K562 (cell line): ENCODE data around the gene BID. TPM values are rescaled to one million over a fixed set of nuclear protein-coding genes. Genes with fewer than 3 reads are reported as not detected.
A peak's percentile ranks its signal among the peaks of the same experiment; 100 is the strongest.

Experiments used
- ARID1B ChIP-seq: fragments of 450-650 bp; IDR thresholded peaks from 2 replicates; pipeline ENCODE4 v1.6.1; 2016; ENCODE audit warnings: antibody characterized with exemption, mild to moderate bottlenecking, inconsistent platforms
- BCLAF1 ChIP-seq, 2 experiments: fragments of 450-650 bp in 1 of 2; IDR thresholded peaks; 2 replicates each; pipeline ENCODE4 v1.6.1; 2011 to 2017; ENCODE audit warnings: low read depth in 2 of 2, antibody characterized with exemption in 1 of 2, borderline replicate concordance in 1 of 2, low read length in 1 of 2, mild to moderate bottlenecking in 1 of 2, mixed read lengths in 1 of 2; ENCODE audit not compliant: control insufficient read depth in 1 of 2
- DPF2 ChIP-seq: fragments of 450-650 bp; IDR thresholded peaks from 2 replicates; pipeline ENCODE4 v1.6.1; 2016
- ESRRA ChIP-seq: fragments of 450-650 bp; IDR thresholded peaks from 2 replicates; pipeline ENCODE4 v1.6.1; 2014; ENCODE audit warnings: low read depth, mild to moderate bottlenecking, moderate library complexity, borderline replicate concordance
- FOS ChIP-seq: IDR thresholded peaks from 3 replicates; pipeline ENCODE4 v1.6.1; 2011; ENCODE audit not compliant: insufficient read length; ENCODE audit errors: extremely low read depth
- JUNB ChIP-seq: fragments of 450-650 bp; formaldehyde crosslinking; conservative IDR thresholded peaks from 2 replicates; pipeline ENCODE4 v1.4.0; 2020; ENCODE audit warnings: mild to moderate bottlenecking
- KAT7 ChIP-seq: sonication (generic); formaldehyde crosslinking; IDR thresholded peaks from 2 replicates; pipeline ENCODE4 v1.8.0; 2022; ENCODE audit warnings: missing genetic modification reagents, mild to moderate bottlenecking, borderline replicate concordance
- NBN ChIP-seq: fragments of 450-650 bp; IDR thresholded peaks from 2 replicates; pipeline ENCODE4 v1.6.1; 2016; ENCODE audit warnings: low read depth, mild to moderate bottlenecking
- NR4A1 ChIP-seq, 2 experiments: fragments of 250-450 bp in 1 of 2; fragments of 450-650 bp in 1 of 2; sonication (Bioruptor Pico) in 1 of 2; IDR thresholded peaks; 2 replicates each; pipeline versions ENCODE4 v1.4.0 to v1.6.1; 2016 to 2020; ENCODE audit warnings: mild to moderate bottlenecking in 2 of 2, missing compliant biosample characterization in 1 of 2, missing genetic modification characterization in 1 of 2, moderate library complexity in 1 of 2
- SMC3 ChIP-seq: conservative IDR thresholded peaks from 2 replicates; pipeline ENCODE4 v1.6.1; 2011; ENCODE audit warnings: low read depth, low read length, improper control_type of control experiment; ENCODE audit not compliant: insufficient read depth
- TRIM24 ChIP-seq, 2 experiments: fragments of 450-650 bp; IDR thresholded peaks; 2 replicates each; pipeline ENCODE4 v1.6.1; 2016
- ZBTB49 ChIP-seq: sonication (generic); formaldehyde crosslinking; IDR thresholded peaks from 2 replicates; pipeline ENCODE4 v1.8.0; 2022; ENCODE audit warnings: missing genetic modification reagents, mild to moderate bottlenecking, borderline replicate concordance
- ZFP36 ChIP-seq: fragments of 150-350 bp; IDR thresholded peaks from 2 replicates; pipeline ENCODE4 v1.6.1; 2018; ENCODE audit warnings: low read length, low read depth; ENCODE audit not compliant: partially characterized antibody
- polyA plus RNA-seq, 8 experiments: library from polyadenylated mRNA; depleted of rRNA in 4 of 8; stranded (reverse) in 5 of 8; unstranded in 3 of 8; fragments of >200 nt; fragmentation: Nextera tagmentation in 2 of 8; fragmentation: Illumina TruSeq in 1 of 8; extraction: Ambion mirVana in 2 of 8; extraction: Trizol in 1 of 8; gene quantifications; 2 replicates each; pipeline versions ENCODE4 v1.2.1 to v1.2.3, GENCODE V29; 2011 to 2014; ENCODE audit warnings: inconsistent platforms in 1 of 8, missing spikeins in 1 of 8
- total RNA-seq, 7 experiments: library from RNA; depleted of rRNA in 6 of 7; stranded (reverse); fragments of >200 nt in 6 of 7; fragmentation: Illumina TruSeq in 2 of 7; extraction: Trizol in 2 of 7; gene quantifications; 2 replicates each; pipeline versions ENCODE4 v1.2.1 to v1.2.3, GENCODE V29; 2011 to 2021; ENCODE audit warnings: low replicate concordance in 1 of 7

BID gene
- total and polyA plus RNA-seq, 9 of the 15 experiments (the other 6 are each of a cell fraction or from before 2014, with no cell fraction given), result 5.2 to 209 (median 63.7) TPM

GRCh38 chr22:17777005-17777716, 2.9 kb upstream of the BID start (continued):
- no peak for TF ChIP-seq TRIM24 (IDR thresholded peaks at IDR 0.05)
- no peak for TF ChIP-seq SMC3
- no peak for TF ChIP-seq NR4A1 (CRISPR knock-in tag; IDR thresholded peaks at IDR 0.05)
- peak; percentile 46; the same call in 1 of the 2 replicates for TF ChIP-seq NR4A1 (tag; IDR thresholded peaks at IDR 0.05)
- no peak for TF ChIP-seq KAT7 (CRISPR knock-in tag)
- TF ChIP-seq FOS, result no peak
- no peak for TF ChIP-seq ZFP36
- no peak for TF ChIP-seq BCLAF1 (IDR thresholded peaks at IDR 0.05; ENCODE audit: borderline replicate concordance in 1 of 2, control insufficient read depth in 1 of 2, low read depth in 2 of 2, low read length in 1 of 2)
- no peak for TF ChIP-seq ZBTB49 (CRISPR knock-in tag)
- TF ChIP-seq DPF2, result peak; percentile 55; the same call in 1 of the 2 replicates
- TF ChIP-seq NBN, result no peak
- 0 out of 2 replicates have a peak, but pooled peaks have one; percentile 39 for TF ChIP-seq ESRRA
- TF ChIP-seq JUNB, result no peak
- 0 out of 2 replicates have a peak, but pooled peaks have one; percentile 21 for TF ChIP-seq ARID1B
